HG03095 (cell line): Measurements from ENCODE around the gene PSMC3IP.
A peak's percentile ranks its signal among the peaks of the same experiment; 100 is the strongest.
"Not testable (repeated sequence)": the region's sequence is repeated elsewhere in the genome, so short reads cannot be mapped to it uniquely, and the experiment has no call there.

Source experiments
- ATAC-seq: cut with Tn5 transposase; IDR thresholded peaks from one replicate; pipeline ENCODE4 v1.9.1; 2021; ENCODE audit warnings: moderate library complexity; ENCODE audit not compliant: unreplicated experiment

PSMC3IP gene

DNA sequence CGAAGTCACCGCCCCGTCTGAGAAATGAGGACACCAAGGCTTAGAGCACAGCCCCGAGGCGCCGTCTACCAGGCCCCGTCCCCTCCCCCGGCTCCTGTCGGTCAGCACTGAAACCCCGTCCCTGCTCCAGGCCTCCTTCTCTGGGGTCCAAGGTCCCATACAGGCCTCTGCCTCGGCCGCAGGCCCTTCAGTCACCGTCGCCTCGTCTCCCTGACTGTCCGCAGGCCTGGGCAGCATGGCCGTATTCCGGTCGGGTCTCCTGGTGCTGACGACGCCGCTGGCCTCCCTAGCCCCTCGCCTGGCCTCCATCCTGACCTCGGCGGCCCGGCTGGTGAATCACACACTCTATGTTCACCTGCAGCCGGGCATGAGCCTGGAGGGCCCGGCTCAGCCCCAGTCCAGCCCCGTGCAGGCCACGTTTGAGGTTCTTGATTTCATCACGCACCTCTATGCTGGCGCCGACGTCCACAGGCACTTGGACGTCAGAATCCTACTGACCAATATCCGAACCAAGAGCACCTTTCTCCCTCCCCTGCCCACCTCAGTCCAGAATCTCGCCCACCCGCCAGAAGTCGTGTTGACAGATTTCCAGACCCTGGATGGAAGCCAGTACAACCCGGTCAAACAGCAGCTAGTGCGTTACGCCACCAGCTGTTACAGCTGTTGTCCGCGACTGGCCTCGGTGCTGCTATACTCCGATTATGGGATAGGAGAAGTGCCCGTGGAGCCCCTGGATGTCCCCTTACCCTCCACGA lies 15.0 kb downstream of the PSMC3IP start:
- no peak for ATAC-seq

DNA sequence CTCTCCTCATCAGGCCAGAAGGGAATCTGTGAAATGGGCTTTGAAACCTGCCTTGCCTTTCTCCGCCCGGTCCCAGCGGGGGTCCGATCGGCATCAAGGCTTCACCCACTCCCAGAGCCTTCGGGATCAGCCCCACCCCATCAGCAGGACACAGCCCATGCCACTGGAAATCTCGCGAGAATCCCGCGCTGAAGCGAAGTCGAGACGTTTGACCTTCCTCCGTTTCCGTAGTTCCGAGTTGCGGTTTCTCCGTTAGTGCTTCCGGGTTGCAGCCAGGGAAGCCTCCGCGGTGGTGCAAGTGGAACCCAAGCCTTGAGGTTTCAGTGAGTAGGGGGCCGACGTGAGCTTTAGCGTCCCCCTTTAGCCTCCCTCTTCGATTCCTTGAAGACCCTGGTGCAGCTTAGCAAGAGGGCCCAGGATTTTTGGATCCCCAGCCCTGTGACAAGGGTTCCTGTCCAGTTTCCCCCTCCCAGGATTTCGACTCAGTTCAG lies 15.6 kb downstream of the PSMC3IP start, which contains the start of gene COASY:
COASY (plus strand) TSS at position 252 of the 491 bp plus-strand sequence. CDS start 475 bp downstream, outside the sequence.
- peak; percentile 36 for ATAC-seq

DNA sequence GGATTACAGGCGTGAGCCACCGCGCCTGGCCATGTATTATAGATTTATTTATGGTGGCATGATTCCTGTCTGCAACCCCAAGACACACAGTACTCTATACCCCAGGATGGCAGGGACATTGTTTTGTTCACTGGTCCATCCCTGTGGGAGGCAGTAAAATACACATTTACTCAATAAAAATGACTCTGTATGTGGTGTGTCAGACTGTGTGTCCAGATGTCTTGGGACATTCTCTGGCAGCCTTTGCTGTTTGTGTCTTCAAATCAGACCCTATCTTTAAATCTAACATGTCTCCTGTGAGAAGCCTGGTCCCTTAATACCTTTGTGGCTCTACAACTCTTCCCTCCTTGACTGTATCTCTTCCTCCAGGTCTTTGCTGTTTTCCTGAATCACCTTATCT lies 17.3 kb downstream of the PSMC3IP start:
- ATAC-seq = no peak

DNA sequence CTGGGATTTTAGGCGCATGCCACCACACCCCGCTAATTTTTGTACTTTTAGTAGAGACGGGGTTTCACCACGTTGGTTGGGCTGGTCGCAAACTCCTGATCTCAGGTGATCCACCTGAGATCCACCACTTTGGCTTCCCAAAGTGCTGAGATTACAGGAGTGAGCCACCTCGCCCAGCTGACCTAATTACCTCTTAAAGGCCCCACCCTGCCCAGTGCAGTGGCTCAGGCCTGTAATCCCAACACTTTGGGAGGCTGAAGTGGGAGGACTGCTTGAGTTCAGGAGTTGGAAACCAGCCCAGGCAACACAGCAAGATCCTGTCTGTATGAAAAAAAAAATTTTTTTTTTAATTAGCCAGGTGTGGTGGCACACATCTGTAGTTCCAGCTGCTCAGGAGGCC lies 18.5 kb downstream of the PSMC3IP start:
- ATAC-seq = no peak

DNA sequence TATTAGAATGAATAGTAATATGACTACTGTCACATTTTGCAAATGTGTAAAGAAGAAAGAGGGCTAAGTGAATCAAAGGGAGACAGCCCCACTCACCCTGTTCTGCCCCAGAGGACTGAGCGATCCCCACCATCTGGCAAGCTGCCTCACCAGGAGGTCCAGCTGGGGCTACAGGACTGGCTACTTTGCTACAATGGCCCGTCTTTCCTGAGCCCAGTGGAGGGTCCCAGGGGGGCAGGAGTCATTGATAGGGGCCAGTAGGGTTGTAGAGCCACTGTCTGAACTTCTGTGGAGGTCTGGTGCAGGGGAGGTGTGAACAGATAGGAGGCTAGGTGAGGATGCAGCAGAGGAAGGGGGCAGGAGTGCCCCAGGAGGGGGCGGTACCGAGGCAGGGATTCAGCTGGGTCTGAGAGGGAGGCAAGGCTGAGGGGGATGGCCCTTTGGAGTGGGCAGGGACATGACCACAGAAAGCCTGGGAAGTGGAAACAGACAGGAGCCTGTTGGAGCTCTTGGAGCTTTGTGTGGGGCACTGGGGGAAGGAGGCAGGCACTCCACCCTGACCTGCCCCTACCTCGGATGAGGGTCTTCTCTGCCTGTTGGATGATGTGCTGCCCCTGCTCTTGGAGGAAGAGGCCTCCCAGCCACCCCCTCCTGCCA lies 21.4 kb downstream of the PSMC3IP start:
- not testable (repeated sequence) for ATAC-seq

DNA sequence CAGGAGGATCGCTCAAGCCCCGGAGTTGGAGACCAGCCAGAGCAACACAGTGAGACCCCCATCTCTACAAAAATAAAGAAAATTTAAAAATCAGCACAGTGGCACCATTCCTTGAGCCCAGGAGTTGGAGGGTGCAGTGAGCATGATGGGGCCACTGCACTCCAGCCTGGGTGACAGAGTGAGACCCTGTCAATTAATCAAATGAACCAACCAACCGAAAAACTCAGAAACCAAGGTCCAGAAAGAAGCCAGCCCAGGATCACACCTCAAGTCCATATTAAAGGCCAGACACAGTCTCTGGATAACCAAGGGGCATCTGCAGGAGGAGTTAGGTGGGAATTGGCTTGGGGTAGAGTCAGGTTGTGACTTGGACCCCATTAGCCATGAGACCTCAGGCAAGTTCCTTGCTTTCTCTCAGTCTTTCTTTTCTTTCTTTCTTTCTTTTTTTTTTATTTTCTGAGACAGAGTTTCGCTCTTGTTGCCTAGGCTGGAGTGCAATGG lies 22.4 kb downstream of the PSMC3IP start:
- no peak for ATAC-seq

DNA sequence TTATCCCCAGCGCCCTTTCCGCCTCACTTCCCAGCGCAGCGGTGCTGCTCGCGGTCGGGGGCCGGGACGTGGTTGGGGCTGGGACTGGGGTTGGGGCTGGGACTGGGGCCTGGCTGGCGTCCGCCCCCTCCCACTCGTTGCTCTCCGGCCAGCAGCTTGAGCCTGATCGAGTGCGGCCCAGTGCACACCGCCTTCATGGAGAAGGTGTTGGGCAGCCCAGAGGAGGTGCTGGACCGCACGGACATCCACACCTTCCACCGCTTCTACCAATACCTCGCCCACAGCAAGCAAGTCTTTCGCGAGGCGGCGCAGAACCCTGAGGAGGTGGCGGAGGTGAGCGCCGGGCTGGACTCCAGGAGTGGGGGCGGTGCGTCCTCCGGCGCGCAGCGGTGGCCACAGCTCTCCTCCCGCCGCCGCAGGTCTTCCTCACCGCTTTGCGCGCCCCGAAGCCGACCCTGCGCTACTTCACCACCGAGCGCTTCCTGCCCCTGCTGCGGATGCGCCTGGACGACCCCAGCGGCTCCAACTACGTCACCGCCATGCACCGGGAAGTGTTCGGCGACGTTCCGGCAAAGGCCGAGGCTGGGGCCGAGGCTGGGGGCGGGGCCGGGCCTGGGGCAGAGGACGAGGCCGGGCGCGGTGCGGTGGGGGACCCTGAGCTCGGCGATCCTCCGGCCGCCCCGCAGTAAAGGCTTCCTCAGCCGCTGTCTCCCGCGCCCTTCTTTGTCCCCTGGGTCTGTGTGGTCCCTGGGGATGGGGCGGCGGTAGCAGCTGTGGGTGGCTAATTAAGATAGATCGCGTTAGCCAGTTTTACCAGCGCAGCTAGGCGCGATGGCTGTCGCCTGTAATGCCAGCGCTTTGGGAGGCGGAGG lies 23.0 kb downstream of the PSMC3IP start:
- ATAC-seq = peak; percentile 64

DNA sequence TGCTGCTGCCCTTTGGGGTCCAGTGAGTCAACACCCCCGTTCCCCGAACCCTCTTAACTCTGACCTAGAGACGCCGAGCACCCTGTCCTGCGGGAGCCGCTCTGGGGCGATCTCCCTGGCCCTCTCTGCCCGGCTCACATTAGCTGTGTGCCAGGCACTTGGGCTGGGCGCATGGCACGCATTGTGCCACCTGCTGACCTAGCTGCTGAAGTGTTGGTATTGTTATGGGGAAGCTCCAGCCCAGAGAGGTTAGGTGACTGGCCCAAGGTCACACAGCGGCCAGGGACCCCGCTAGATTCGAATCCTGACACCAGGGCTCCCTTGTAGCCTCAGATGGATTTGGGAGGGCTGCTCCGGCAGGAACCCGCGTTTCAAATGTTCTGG lies 23.7 kb downstream of the PSMC3IP start:
- no peak for ATAC-seq

DNA sequence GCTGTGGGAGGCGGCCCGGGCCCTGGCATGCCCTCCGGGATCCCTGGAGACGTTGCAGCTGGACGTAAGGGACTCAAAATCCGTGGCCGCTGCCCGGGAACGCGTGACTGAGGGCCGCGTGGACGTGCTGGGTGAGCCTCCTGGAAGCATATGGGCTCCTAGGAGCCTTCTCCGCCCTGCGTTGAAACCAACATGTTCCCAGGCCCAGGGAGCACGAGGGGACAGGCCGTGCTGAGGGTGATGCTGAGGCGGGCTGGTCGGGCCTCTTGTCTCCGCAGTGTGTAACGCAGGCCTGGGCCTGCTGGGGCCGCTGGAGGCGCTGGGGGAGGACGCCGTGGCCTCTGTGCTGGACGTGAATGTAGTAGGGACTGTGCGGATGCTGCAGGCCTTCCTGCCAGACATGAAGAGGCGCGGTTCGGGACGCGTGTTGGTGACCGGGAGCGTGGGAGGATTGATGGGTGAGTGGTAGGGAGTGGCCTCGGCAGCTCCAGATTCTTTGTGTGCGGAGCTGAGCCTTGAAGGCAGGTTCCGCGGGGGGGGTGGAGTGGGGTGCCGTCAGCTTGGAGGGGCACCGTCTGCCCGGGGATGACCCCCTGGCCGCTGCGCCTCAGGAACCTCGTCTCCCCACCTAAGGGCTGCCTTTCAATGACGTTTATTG lies 24.2 kb downstream of the PSMC3IP start:
- ATAC-seq = no peak

DNA sequence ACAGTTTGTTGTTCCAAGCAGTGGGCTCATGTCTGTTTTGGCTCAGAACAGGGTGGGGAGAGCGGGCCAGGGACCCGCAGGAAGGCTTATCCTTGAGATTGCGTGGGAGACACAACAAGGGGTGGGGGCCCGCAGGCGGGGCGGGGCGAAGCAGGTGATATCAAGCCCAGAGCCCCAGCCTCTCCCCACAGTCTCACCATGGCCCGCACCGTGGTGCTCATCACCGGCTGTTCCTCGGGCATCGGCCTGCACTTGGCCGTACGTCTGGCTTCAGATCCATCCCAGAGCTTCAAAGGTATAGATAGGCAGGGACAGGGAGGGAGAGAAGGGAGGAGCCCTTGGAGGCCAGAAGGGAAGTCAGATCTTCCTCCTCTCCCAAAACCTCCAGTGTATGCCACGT lies 24.8 kb downstream of the PSMC3IP start, which contains the start of gene HSD17B1:
HSD17B1 (plus strand) TSS at position 188 of the 400 bp plus-strand sequence; CDS start at position 199, 11 bp downstream.
- not testable (repeated sequence) for ATAC-seq

DNA sequence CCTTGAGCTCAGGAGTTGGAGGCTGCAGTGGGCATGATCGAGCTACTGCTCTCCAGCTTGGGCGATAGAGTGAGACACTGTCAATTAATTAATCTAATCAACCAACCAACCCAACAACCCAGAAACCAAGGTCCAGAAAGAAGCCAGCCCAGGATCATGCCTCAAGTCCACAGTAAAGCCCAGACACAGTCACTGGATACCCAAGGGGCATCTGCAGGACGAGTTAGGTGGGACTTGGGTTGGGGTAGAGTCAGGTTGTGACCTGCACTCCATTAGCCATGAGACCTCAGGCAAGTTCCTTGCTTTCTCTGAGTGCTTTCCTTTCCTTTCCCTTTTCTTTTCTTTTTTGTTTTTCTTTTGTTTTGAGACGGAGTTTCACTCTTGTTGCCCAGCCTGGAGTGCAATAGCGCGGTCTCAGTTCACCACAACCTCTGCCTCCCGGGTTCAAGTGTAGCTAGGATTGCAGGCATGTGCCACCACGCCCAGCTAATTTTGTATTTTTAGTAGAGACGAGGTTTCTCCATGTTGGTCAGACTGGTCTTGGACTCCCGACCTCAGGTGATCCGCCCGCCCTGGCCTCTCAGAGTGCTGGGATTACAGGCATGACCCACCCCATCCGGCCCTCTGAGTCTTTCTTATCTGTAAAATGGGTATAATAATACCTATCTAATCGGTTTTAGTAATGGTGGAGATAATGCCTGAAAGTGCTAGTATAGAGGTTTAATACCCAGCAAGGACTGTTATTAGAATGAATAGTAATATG lies 28.4 kb downstream of the PSMC3IP start:
- ATAC-seq = no peak

DNA sequence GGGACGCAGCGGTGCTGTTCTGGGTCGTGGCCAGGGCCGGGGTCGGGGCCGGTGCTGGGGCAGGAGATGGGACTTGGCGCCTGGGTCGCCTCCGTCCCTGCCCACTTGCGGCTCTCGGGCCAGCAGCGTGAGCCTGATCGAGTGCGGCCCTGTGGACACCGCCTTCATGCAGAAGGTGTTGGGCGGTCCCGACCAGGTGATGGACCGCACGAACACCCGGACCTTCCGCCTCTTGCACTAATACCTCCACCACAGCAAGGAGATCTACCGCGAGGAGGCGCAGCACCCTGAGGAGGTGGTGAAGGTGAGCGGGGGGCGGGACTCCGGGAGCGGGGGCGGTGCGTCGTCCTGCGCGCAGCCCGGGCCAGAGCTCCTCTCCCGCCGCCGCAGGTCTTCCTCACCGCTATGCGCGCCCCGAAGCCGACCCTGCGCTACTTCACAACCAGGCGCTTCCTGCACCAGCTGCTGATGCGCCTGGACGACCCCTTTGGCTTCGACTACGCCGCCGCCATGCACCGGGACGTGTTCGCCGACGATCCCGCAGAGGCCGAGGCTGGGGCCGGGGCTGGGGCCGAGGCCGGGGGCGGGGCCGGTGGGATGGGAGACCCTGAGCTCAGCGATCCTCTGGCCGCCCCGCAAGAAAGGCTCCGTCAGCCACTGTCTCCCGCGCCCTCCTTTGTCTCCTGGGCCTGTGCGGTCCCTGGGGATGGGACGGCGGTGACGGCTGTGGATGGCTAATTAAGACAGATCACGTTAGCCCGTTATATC lies 29.3 kb downstream of the PSMC3IP start:
- ATAC-seq = no peak

DNA sequence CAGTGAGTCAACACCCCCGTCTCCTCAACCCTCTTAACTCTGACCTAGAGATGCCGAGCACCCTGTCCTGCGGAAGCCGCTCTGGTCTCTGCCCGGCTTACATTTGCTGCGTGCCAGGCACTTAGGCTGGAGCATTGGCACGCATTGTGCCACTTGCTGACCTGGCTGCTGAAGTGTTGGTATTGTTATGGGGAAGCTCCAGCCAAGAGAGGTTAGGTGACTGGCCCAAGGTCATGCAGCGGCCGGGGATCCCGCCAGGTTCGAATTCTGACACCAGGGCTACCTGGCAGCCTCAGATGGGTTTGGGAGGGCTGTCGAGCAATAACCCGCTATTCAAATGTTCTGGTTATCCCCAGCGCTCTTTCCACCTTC lies 29.8 kb downstream of the PSMC3IP start:
- no peak for ATAC-seq

DNA sequence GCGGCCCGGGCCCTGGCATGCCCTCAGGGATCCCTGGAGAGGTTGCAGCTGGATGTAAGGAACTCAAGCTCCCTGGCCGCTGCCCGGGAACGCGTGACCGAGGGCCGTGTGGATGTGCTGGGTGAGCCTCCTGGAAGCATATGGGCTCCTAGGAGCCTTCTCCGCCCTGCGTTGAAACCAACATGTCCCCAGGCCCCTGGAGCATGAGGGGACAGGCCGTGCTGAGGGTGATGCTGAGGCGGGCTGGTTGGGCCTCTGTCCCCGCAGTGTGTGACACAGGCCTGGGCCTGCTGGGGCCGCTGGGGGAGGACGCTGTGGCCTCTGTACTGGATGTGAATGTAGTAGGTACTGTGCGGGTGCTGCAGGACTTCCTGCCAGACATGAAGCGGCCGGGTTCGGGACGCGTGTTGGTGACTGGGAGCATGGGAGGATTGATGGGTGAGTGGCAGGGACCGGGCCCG lies 30.5 kb downstream of the PSMC3IP start:
- ATAC-seq = no peak

DNA sequence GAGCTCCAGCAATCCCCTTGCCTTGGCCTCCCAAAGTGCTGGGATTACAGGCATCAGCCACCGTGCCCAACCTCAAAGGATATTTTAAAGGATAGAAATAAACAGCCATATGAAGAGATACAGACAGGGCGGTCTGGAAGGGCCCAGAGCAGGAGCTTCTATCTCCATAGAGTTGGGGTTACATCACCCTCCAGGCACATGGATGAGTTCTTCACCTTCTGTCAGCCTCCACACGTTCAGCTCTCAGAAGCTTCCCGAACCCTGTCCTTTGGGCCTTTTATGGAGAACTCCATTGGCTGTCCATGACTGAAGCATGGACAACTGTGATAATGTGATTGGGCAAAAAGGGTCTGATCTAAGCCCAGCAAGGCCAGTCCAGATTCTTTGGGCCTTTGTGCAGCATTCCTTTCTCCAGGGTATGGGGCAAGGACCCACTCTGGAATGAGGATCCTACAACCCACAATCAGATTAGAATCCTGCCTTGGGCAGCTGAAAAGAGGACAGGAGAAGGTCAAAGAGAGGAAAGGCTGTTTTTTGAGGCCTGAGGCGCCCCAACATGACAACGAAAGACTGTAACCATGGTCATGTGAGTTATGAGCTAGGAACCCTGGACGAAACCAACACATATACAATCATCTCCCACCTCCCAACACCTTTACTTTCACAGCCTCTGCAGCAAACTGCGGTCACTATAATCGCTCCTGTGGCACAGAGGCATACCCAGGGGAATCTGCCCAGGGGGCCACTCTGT lies 31.6 kb downstream of the PSMC3IP start:
- not testable (repeated sequence) for ATAC-seq

DNA sequence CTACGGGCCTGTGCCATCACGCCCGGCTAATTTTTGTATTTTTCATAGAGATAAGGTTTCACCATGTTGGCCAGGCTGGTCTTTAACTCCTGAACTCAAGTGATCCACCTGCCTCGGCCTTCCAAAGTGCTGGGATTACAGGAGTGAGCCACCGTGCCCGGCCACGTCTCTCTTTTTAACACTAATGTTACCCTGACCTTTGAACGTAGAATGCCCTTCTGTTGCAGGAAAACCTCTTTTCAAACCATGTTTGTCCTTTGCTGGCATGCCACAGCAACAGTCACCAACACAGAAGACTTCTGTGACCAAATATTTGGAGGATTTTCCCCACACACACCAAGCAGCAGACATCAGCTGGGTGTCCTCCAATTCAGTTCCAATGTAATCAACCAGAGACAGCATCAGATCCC lies 32.6 kb downstream of the PSMC3IP start:
- no peak for ATAC-seq

DNA sequence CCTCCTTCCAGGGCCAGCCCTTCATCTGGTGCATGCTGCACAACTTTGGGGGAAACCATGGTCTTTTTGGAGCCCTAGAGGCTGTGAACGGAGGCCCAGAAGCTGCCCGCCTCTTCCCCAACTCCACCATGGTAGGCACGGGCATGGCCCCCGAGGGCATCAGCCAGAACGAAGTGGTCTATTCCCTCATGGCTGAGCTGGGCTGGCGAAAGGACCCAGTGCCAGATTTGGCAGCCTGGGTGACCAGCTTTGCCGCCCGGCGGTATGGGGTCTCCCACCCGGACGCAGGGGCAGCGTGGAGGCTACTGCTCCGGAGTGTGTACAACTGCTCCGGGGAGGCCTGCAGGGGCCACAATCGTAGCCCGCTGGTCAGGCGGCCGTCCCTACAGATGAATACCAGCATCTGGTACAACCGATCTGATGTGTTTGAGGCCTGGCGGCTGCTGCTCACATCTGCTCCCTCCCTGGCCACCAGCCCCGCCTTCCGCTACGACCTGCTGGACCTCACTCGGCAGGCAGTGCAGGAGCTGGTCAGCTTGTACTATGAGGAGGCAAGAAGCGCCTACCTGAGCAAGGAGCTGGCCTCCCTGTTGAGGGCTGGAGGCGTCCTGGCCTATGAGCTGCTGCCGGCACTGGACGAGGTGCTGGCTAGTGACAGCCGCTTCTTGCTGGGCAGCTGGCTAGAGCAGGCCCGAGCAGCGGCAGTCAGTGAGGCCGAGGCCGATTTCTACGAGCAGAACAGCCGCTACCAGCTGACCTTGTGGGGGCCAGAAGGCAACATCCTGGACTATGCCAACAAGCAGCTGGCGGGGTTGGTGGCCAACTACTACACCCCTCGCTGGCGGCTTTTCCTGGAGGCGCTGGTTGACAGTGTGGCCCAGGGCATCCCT lies 34.1 kb downstream of the PSMC3IP start:
- no peak for ATAC-seq
